Ovary (tissue), 9 donors: ENCODE data around the gene SUPT20HL1. TPM values are rescaled to one million over a fixed set of nuclear protein-coding genes. Genes with fewer than 3 reads are reported as not detected.
"Not testable (repeated sequence)": the region's sequence is repeated elsewhere in the genome, so short reads cannot be mapped to it uniquely, and the experiment has no call there.

ENCODE experiments used
- DNase-seq, 5 donors: peaks; one replicate each; pipeline ENCODE4 v3.0.0-alpha.2; 2019 to 2020
- H3K27ac ChIP-seq, 2 donors: fragments of 200-600 bp; one replicate each; pipeline versions ENCODE4 v1.5.1 to v1.8.0; 2019 to 2022
- H3K27me3 ChIP-seq: fragments of 200-600 bp; one replicate; pipeline ENCODE4 v1.8.0; 2022
- H3K36me3 ChIP-seq: fragments of 200-600 bp; sonication (generic); one replicate; pipeline ENCODE4 v1.5.1; 2019
- H3K4me1 ChIP-seq: one replicate; pipeline ENCODE4 v1.8.1; 2013; ENCODE audit warnings: mild to moderate bottlenecking, moderate library complexity; ENCODE audit not compliant: insufficient read depth
- H3K4me3 ChIP-seq: fragments of 200-600 bp; sonication (generic); one replicate; pipeline ENCODE4 v1.5.1; 2017
- H3K9me3 ChIP-seq, 2 donors: fragments of 200-600 bp in 1 of 2; sonication (generic) in 1 of 2; one replicate each; pipeline versions ENCODE4 v1.5.1 to v1.8.1; 2013 to 2019; ENCODE audit warnings: mild to moderate bottlenecking in 1 of 2, moderate library complexity in 1 of 2
- CTCF ChIP-seq, 3 donors: fragments of 450-650 bp in 2 of 3; fragments of 200-600 bp in 1 of 3; IDR thresholded peaks; one replicate each; pipeline versions ENCODE4 v1.5.1 to v1.8.0; 2016 to 2022; ENCODE audit warnings: antibody characterized with exemption in 3 of 3, mild to moderate bottlenecking in 1 of 3
- EP300 ChIP-seq: sonication (generic); formaldehyde crosslinking; IDR thresholded peaks from one replicate; pipeline ENCODE4 v1.6.1; 2017; ENCODE audit warnings: antibody characterized with exemption
- POLR2A ChIP-seq: fragments of 450-650 bp; IDR thresholded peaks from one replicate; pipeline ENCODE4 v1.6.1; 2017; ENCODE audit warnings: antibody characterized with exemption, mild to moderate bottlenecking, moderate library complexity
- WGBS, 3 donors: extraction: QIAGEN DNeasy Blood & Tissue Kit in 1 of 3; methylation state at CpG; one replicate each; pipeline versions ENCODE4 v1.1.5 to v1.1.7; 2013 to 2017; 5-methylcytosine and 5-hydroxymethylcytosine counted together
- intact Hi-C, 4 donors: fragments of 100-400 bp; cut with DNase I; formaldehyde crosslinking; loops; one replicate each; pipeline versions ENCODE4 v1.11.0 to v1.15.1; 2022 to 2023
- polyA plus RNA-seq, 2 donors: library from polyadenylated mRNA; stranded (reverse); fragments of 200-250 nt in 1 of 2; fragments of 350-450 nt in 1 of 2; fragmentation: Illumina TruSeq in 1 of 2; extraction: RNeasy Lipid Tissue Mini Kit (QIAGEN cat#74804) in 1 of 2; gene quantifications; one replicate each; pipeline ENCODE4 v1.2.3, GENCODE V29; 2013 to 2014
- total RNA-seq, 7 donors: library from RNA; depleted of rRNA in 2 of 7; stranded (reverse); fragments of >200 nt in 2 of 7; fragmentation: NEBNext Ultra II Directional in 3 of 7; extraction: Animal tissue kit (Norgen Biotek cat#: 25700) in 3 of 7; gene quantifications; one replicate each; pipeline versions ENCODE4 v1.1.0 to v1.2.4, GENCODE V29; 2016 to 2023
- donor health status: DM: no; HTN: no; CAD: no; lungs with moderate emphysema.
- donor health status: DM: no; HTN: no; CAD: no.
- donor health status: Bipolar disorder and iron deficiency.
- donor health status: DM: yes; HTN: yes; CAD: no.
- donor health status: DM: no; HTN: no; CAD: no.
- donor health status: DM: yes; HTN: yes; CAD: no.

SUPT20HL1 gene
- total and polyA plus RNA-seq, 9 donors = 0.05 to 0.25 (median 0.12) TPM; not detected in 2

- 53 to 68% (median 56%) methylated on average over 14 to 15 of the region's 16 CpGs for WGBS, 3 donors
- peak in 1 of 5 donors; percentile 29 for DNase-seq
- H3K9me3 ChIP-seq, H3K36me3 ChIP-seq, H3K27ac ChIP-seq, H3K4me1 ChIP-seq, intact Hi-C loops, H3K4me3 ChIP-seq, H3K27me3 ChIP-seq: not testable (repeated sequence)
These were observed 3.2 kb downstream of the SUPT20HL1 start for GRCh38 chrX:24363432-24364181.

GRCh38 chrX:24364326-24364725, 3.9 kb downstream of the SUPT20HL1 start:
- Histone ChIP-seq H3K27ac (no peak overlapping the region), H3K36me3 (no peaks in the 10 kb centered on the region), H3K9me3 (no peaks in the 10 kb centered on the region), H3K4me1 (peaks cover 2% of the 10 kb centered on the region), H3K27me3 (no peaks in the 10 kb centered on the region), H3K4me3 (no peak overlapping the region)
- 71 to 78% (median 72%) methylated on average over 5 of the region's 5 CpGs for WGBS, 3 donors
- intact Hi-C loops = no loop called here
- DNase-seq = no peak
- TF ChIP-seq EP300 (no peak), POLR2A (no peak)

GRCh38 chrX:24364851-24365538, 4.6 kb downstream of the SUPT20HL1 start:
- Histone ChIP-seq H3K27ac (no peak overlapping the region), H3K27me3 (no peaks in the 10 kb centered on the region), H3K36me3 (no peaks in the 10 kb centered on the region), H3K4me1 (peaks cover 2% of the 10 kb centered on the region), H3K9me3 (no peaks in the 10 kb centered on the region), H3K4me3 (no peak overlapping the region)
- no peak for TF ChIP-seq CTCF (IDR thresholded peaks at IDR 0.05)
- no peak for TF ChIP-seq EP300
- no peak for TF ChIP-seq POLR2A
- intact Hi-C loops = no loop called here
- WGBS, 3 donors = 51 to 71% (median 57%) methylated on average over 14 of the region's 14 CpGs
- peak in 1 of 5 donors; percentile 21 for DNase-seq

- H3K27me3 ChIP-seq, DNase-seq, H3K4me1 ChIP-seq, H3K36me3 ChIP-seq, H3K4me3 ChIP-seq, H3K9me3 ChIP-seq, H3K27ac ChIP-seq, intact Hi-C loops: not testable (repeated sequence)
- 56 to 74% (median 66%) methylated on average over 4 of the region's 4 CpGs for WGBS, 3 donors
These were observed 6.4 kb downstream of the SUPT20HL1 start for GRCh38 chrX:24366762-24367400.

GRCh38 chrX:24369816-24370215, 9.4 kb downstream of the SUPT20HL1 start:
- no peak for DNase-seq
- H3K36me3 ChIP-seq = no peaks in the 10 kb centered on the region
- H3K9me3 ChIP-seq = no peaks in the 10 kb centered on the region
- no peak overlapping the region for H3K27ac ChIP-seq
- intact Hi-C loops = no loop called here
- TF ChIP-seq POLR2A = no peak
- no peak for TF ChIP-seq CTCF (IDR thresholded peaks at IDR 0.05)
- TF ChIP-seq EP300 = no peak
- no peaks in the 10 kb centered on the region for H3K27me3 ChIP-seq
- no peak overlapping the region for H3K4me3 ChIP-seq
- H3K4me1 ChIP-seq = peaks cover 5% of the 10 kb centered on the region
- 38 to 58% (median 43%) methylated on average over 1 of the region's 1 CpG for WGBS, 3 donors
